CD4-positive, alpha-beta T cell treated with Interferon alpha-2 for 1 hour (primary cell): ENCODE results near the gene FCGR3A.

ENCODE experiments used
- DNase-seq, 2 donors: peaks; one replicate each; pipeline ENCODE4 v3.0.0-alpha.2; 2020 to 2022

FCGR3A gene

GRCh38 chr1:161499099-161500039 lies 50.2 kb downstream of the FCGR3A start:
- no peak for DNase-seq

DNA sequence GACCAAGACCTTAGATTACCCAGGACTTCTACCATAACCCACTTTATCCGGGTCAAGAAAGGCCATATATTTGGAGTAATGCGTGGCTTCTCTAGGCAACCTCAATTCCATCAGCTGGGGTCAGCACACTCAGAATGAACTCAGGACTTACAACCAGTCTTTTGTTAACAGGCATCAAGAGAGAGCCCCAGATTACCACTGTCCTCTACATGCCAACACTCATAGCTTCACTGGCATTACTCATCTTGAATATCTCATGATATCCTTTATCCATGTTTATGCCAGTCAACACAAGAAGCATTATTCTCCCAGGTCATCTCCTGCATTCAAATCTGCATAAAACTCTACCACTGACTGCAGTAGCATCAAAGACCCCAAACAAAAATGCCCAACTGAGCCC lies 51.0 kb downstream of the FCGR3A start:
- DNase-seq, result no peak

- no peak for DNase-seq
These were observed 51.7 kb downstream of the FCGR3A start for GRCh38 chr1:161497961-161498360.

GRCh38 chr1:161495490-161495889 lies 54.1 kb downstream of the FCGR3A start:
- DNase-seq, result no peak

GRCh38 chr1:161494091-161494735 lies 55.4 kb downstream of the FCGR3A start:
- DNase-seq, result no peak

DNA sequence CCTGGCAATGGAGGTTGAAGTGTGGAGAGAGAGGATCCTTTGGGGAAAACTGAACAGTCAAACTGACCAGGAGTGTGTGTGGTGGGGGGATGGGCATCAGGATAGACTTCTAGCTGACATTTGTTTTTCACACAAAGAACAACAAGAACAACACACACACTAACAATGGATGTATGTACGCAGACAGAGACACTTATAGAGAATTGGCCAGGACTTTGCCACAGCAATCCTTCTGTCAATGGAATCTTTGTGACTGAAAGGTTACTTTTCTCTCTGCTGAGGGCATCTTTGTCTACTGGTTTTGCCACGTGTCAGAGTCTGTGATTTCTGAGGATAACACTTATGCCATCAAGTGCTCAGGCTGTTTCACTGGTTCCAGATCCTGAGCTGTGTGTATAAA lies 56.8 kb downstream of the FCGR3A start:
- DNase-seq, result no peak
